Measurements from ENCODE around the gene PDE6H. TPM values are rescaled to one million over a fixed set of nuclear protein-coding genes. Genes with fewer than 3 reads are reported as not detected.

Gene PDE6H
- total RNA-seq, 1 donor from 2014 or later, result not detected

GRCh38 chr12:14961466-14962152 lies 11.2 kb upstream of the PDE6H start, which contains the start of gene ARHGDIB:
Gene ARHGDIB, minus strand, starts transcription at chr12:14961601. Its CDS starts 10,889 bp downstream, at chr12:14950712.
- no peaks in the 10 kb centered on the region for H3K4me1 Mint-ChIP-seq
- Histone ChIP-seq H3K4me3 (no peak within 1 kb of the TSS), H3K27me3 (no peaks in the 10 kb centered on the region), H3K9me3 (ENCODE audit: low read depth) (no peaks in the 10 kb centered on the region), H3F3A (ENCODE audit: low read depth) (no peaks in the 10 kb centered on the region), H3K36me3 (no peaks in the 10 kb centered on the region), H4K20me1 (ENCODE audit: low read depth) (no peaks in the 10 kb centered on the region), H3K9ac (no peak within 1 kb of the TSS), H3K79me2 (ENCODE audit: low read depth) (no peaks in the 10 kb centered on the region), H2AFZ (replicated peaks) (peak within 1 kb of the TSS; percentile 32), H3K4me2 (no peak within 1 kb of the TSS), H3K27ac (no peak within 1 kb of the TSS), H3K4me1 (no peaks in the 10 kb centered on the region)
- no peak within 1 kb of the TSS for H3K4me3 Mint-ChIP-seq
- no peak for DNase-seq (ENCODE audit: low spot score)
- TF ChIP-seq CTCF (IDR thresholded peaks at IDR 0.05) (no peak), EZH2phosphoT487 (IDR thresholded peaks at IDR 0.05) (no peak), EZH2 (IDR thresholded peaks at IDR 0.05) (no peak)
- no peaks in the 10 kb centered on the region for H3K36me3 Mint-ChIP-seq
- H3K27ac Mint-ChIP-seq, result no peak within 1 kb of the TSS
- H3K27me3 Mint-ChIP-seq (ENCODE audit: insufficient read depth, low read depth), result peaks cover 3% of the 10 kb centered on the region
- no peaks in the 10 kb centered on the region for H3K9me3 Mint-ChIP-seq

- no peak overlapping the region for H2AFZ ChIP-seq (replicated peaks)
- no peak overlapping the region for H3K4me3 Mint-ChIP-seq
- H3K27me3 Mint-ChIP-seq (ENCODE audit: insufficient read depth, low read depth), result peaks cover 3% of the 10 kb centered on the region
- no peak for TF ChIP-seq CTCF (IDR thresholded peaks at IDR 0.05)
- TF ChIP-seq EZH2phosphoT487 (IDR thresholded peaks at IDR 0.05), result no peak
- no peaks in the 10 kb centered on the region for H3K36me3 Mint-ChIP-seq
- no peaks in the 10 kb centered on the region for H3K4me1 Mint-ChIP-seq
- no peaks in the 10 kb centered on the region for H3K79me2 ChIP-seq (ENCODE audit: low read depth)
- DNase-seq (ENCODE audit: low spot score), result no peak
- no peaks in the 10 kb centered on the region for H3K9me3 Mint-ChIP-seq
- no peak overlapping the region for H3K4me3 ChIP-seq
- no peaks in the 10 kb centered on the region for H3F3A ChIP-seq (ENCODE audit: low read depth)
- H3K9me3 ChIP-seq (ENCODE audit: low read depth), result no peaks in the 10 kb centered on the region
- H3K27ac ChIP-seq, result no peak overlapping the region
- H3K9ac ChIP-seq, result no peak overlapping the region
- no peaks in the 10 kb centered on the region for H3K4me1 ChIP-seq
- no peaks in the 10 kb centered on the region for H3K27me3 ChIP-seq
- H4K20me1 ChIP-seq (ENCODE audit: low read depth), result no peaks in the 10 kb centered on the region
- H3K36me3 ChIP-seq, result no peaks in the 10 kb centered on the region
- H3K27ac Mint-ChIP-seq, result no peak overlapping the region
- H3K4me2 ChIP-seq, result no peak overlapping the region
These were observed 10.7 kb upstream of the PDE6H start for GRCh38 chr12:14962153-14962539.

- Mint-ChIP-seq H3K27me3 (ENCODE audit: insufficient read depth, low read depth) (peaks cover 3% of the 10 kb centered on the region), H3K4me3 (no peak overlapping the region), H3K36me3 (no peaks in the 10 kb centered on the region), H3K9me3 (no peaks in the 10 kb centered on the region), H3K4me1 (no peaks in the 10 kb centered on the region), H3K27ac (no peak overlapping the region)
- Histone ChIP-seq H3K9me3 (ENCODE audit: low read depth) (no peaks in the 10 kb centered on the region), H3K4me2 (no peak overlapping the region), H3K79me2 (ENCODE audit: low read depth) (no peaks in the 10 kb centered on the region), H3K27ac (no peak overlapping the region), H3F3A (ENCODE audit: low read depth) (no peaks in the 10 kb centered on the region), H3K27me3 (no peaks in the 10 kb centered on the region), H3K4me3 (no peak overlapping the region), H3K9ac (no peak overlapping the region), H4K20me1 (ENCODE audit: low read depth) (no peaks in the 10 kb centered on the region), H3K4me1 (no peaks in the 10 kb centered on the region), H2AFZ (replicated peaks) (no peak overlapping the region), H3K36me3 (no peaks in the 10 kb centered on the region)
- TF ChIP-seq CTCF (IDR thresholded peaks at IDR 0.05) (no peak), EZH2phosphoT487 (IDR thresholded peaks at IDR 0.05) (no peak), EZH2 (IDR thresholded peaks at IDR 0.05) (no peak)
- no peak for DNase-seq (ENCODE audit: low spot score)
These were observed 10.0 kb upstream of the PDE6H start for GRCh38 chr12:14962797-14963196.

Measured in neural progenitor cell (in vitro differentiated cells).